Lower leg skin (tissue), 3 donors: ENCODE results near the gene MLLT3.

Experiments used
- CTCF ChIP-seq, 3 donors: fragments of 450-650 bp; IDR thresholded peaks; one replicate each; pipeline ENCODE4 v1.5.1; 2016; ENCODE audit warnings: antibody characterized with exemption in 3 of 3, mild to moderate bottlenecking in 3 of 3, moderate library complexity in 2 of 3
- POLR2A ChIP-seq, 2 donors: fragments of 450-650 bp; IDR thresholded peaks; one replicate each; pipeline ENCODE4 v1.6.1; 2016 to 2017; ENCODE audit warnings: antibody characterized with exemption in 2 of 2, mild to moderate bottlenecking in 1 of 2, moderate library complexity in 1 of 2

- TF ChIP-seq POLR2A (IDR thresholded peaks at IDR 0.05) = no peak
- TF ChIP-seq CTCF (IDR thresholded peaks at IDR 0.05) = no peak
Measured at GRCh38 chr9:20670395-20670794, 48.1 kb upstream of the MLLT3 start.
